Transverse colon (tissue), 4 donors: ENCODE data around the gene CHD1L. TPM values are rescaled to one million over a fixed set of nuclear protein-coding genes. Genes with fewer than 3 reads are reported as not detected.

Experiments
- DNase-seq: peaks from one replicate; pipeline ENCODE4 v3.0.0-alpha.2; 2019
- H3K27ac ChIP-seq, 4 donors: fragments of 200-600 bp; sonication (generic); 2 replicates each; pipeline ENCODE4 v1.5.1; 2016 to 2018; ENCODE audit warnings: inconsistent platforms in 4 of 4
- H3K27me3 ChIP-seq: fragments of 200-600 bp; sonication (generic); 2 replicates; pipeline ENCODE4 v1.5.1; 2017; ENCODE audit warnings: inconsistent platforms
- H3K36me3 ChIP-seq, 4 donors: fragments of 200-600 bp; sonication (generic); 2 replicates each; pipeline ENCODE4 v1.5.1; 2017 to 2019; ENCODE audit warnings: inconsistent platforms in 4 of 4
- H3K4me1 ChIP-seq, 4 donors: fragments of 200-600 bp; sonication (generic); 2 replicates each; pipeline ENCODE4 v1.5.1; 2017 to 2020; ENCODE audit warnings: inconsistent platforms in 4 of 4
- H3K4me3 ChIP-seq, 4 donors: fragments of 200-600 bp; sonication (generic); 1 replicate in 1 of 4; 2 replicates in 3 of 4; pipeline versions ENCODE4 v1.5.1 to v1.6.1; 2017 to 2019; ENCODE audit warnings: inconsistent platforms in 4 of 4
- H3K9me3 ChIP-seq, 2 donors: fragments of 200-600 bp; sonication (generic); 2 replicates each; pipeline ENCODE4 v1.5.1; 2017 to 2019; ENCODE audit warnings: inconsistent platforms in 2 of 2
- CTCF ChIP-seq, 5 experiments: fragments of 200-600 bp in 3 of 5; fragments of 450-650 bp in 2 of 5; sonication (generic) in 3 of 5; IDR thresholded peaks; 1 replicate in 2 of 5; 2 replicates in 3 of 5; pipeline ENCODE4 v1.5.1; 2016 to 2017; ENCODE audit warnings: antibody characterized with exemption in 5 of 5, inconsistent platforms in 3 of 5, mild to moderate bottlenecking in 2 of 5, moderate library complexity in 1 of 5
- EP300 ChIP-seq: sonication (generic); formaldehyde crosslinking; IDR thresholded peaks from one replicate; pipeline ENCODE4 v1.6.1; 2017; ENCODE audit warnings: antibody characterized with exemption, low read depth
- POLR2A ChIP-seq: fragments of 450-650 bp; IDR thresholded peaks from one replicate; pipeline ENCODE4 v1.6.1; 2016; ENCODE audit warnings: antibody characterized with exemption, mild to moderate bottlenecking, moderate library complexity
- POLR2AphosphoS5 ChIP-seq, 3 donors: sonication (generic); formaldehyde crosslinking; IDR thresholded peaks; one replicate each; pipeline ENCODE4 v1.6.1; 2016; ENCODE audit warnings: antibody characterized with exemption in 3 of 3
- WGBS, 2 donors: methylation state at CpG; one replicate each; pipeline ENCODE4 v1.1.5; 2018; ENCODE audit warnings: low coverage in 1 of 2; 5-methylcytosine and 5-hydroxymethylcytosine counted together
- in situ Hi-C, 4 donors: fragments of 200-750 bp; cut with MboI; loops; one replicate each; pipeline versions ENCODE4 v1.15.0 to v1.15.1; 2017; ENCODE audit warnings: low sequenced_read_pairs in 3 of 4, low pct_ligation_motif_present in 1 of 4, low pct_unique_long_range_greater_than_20kb in 1 of 4
- intact Hi-C: fragments of 100-400 bp; cut with DNase I; formaldehyde crosslinking; loops from one replicate; pipeline ENCODE4 v1.15.1; 2023; ENCODE audit warnings: low total_unique reads
- total RNA-seq, 4 donors: library from RNA; depleted of rRNA; stranded (reverse); fragments of >200 nt; gene quantifications; one replicate each; pipeline ENCODE4 v1.1.0, GENCODE V29; 2016

CHD1L gene
- total RNA-seq, 4 donors from 2014 or later, result 27.1 to 32.9 (median 30.1) TPM

- TF ChIP-seq POLR2A (no peak), POLR2AphosphoS5 (IDR thresholded peaks at IDR 0.05) (no peak), CTCF (IDR thresholded peaks at IDR 0.05) (no peak), EP300 (no peak)
- DNase-seq, result no peak
- Histone ChIP-seq H3K4me1 (peaks cover 6 to 42% (median 18%) of the 10 kb centered on the region in 4 donors), H3K4me3 (peak overlapping the region; percentile 81 to 99 (median 95)), H3K9me3 (no peaks in the 10 kb centered on the region), H3K27me3 (no peaks in the 10 kb centered on the region), H3K36me3 (no peaks in the 10 kb centered on the region), H3K27ac (peak overlapping the region; percentile 91 to 99 (median 98))
- in situ Hi-C loops (loop anchor here in 2 of 4 donors (10.0 kb wide), 1 partner anchor 69 kb away; the partner anchor contains the start of gene PRKAB2 (in 2 of the 2)), intact Hi-C loops (loop anchor here (2.0 kb wide), 1 partner anchor 71 kb away; the partner anchor contains the start of gene PRKAB2)
- WGBS, 2 donors, result 6 to 10% methylated on average over 4 of the region's 4 CpGs
These were observed 1.4 kb downstream of the CHD1L start for GRCh38 chr1:147243841-147244240.

- H3K27me3 ChIP-seq, result no peaks in the 10 kb centered on the region
- H3K9me3 ChIP-seq, result no peaks in the 10 kb centered on the region
- H3K36me3 ChIP-seq, result no peaks in the 10 kb centered on the region
- in situ Hi-C loops, result loop anchor here (5.0 to 10.0 kb wide), 2 partner anchors 70 to 73 kb away; partner anchors contain the start of gene PRKAB2 (in 4 of the 4)
- intact Hi-C loops, result no loop called here
- WGBS, 2 donors, result 96 to 100% methylated on average over 1 to 6 of the region's 6 CpGs
- no peak for DNase-seq
- H3K4me3 ChIP-seq, result no peak overlapping the region
- no peak overlapping the region for H3K27ac ChIP-seq
- H3K4me1 ChIP-seq, result peaks cover 3 to 30% (median 10%) of the 10 kb centered on the region in 4 donors
- TF ChIP-seq EP300 (no peak), POLR2AphosphoS5 (IDR thresholded peaks at IDR 0.05) (no peak), CTCF (IDR thresholded peaks at IDR 0.05) (no peak), POLR2A (no peak)
These were observed 2.6 kb downstream of the CHD1L start for GRCh38 chr1:147245129-147245528.

- Histone ChIP-seq H3K36me3 (no peaks in the 10 kb centered on the region), H3K27me3 (no peaks in the 10 kb centered on the region), H3K4me3 (no peak overlapping the region), H3K27ac (no peak overlapping the region), H3K9me3 (no peaks in the 10 kb centered on the region), H3K4me1 (peaks cover 3 to 29% (median 10%) of the 10 kb centered on the region in 4 donors)
- in situ Hi-C loops (loop anchor here (5.0 to 10.0 kb wide), 2 partner anchors 71 to 73 kb away; partner anchors contain the start of gene PRKAB2 (in 4 of the 4)), intact Hi-C loops (no loop called here)
- 50 to 69% methylated on average over 3 of the region's 3 CpGs for WGBS, 2 donors
- DNase-seq, result no peak
- TF ChIP-seq POLR2AphosphoS5 (IDR thresholded peaks at IDR 0.05) (no peak), POLR2A (no peak), CTCF (IDR thresholded peaks at IDR 0.05) (no peak), EP300 (no peak)
These were observed 3.1 kb downstream of the CHD1L start for GRCh38 chr1:147245586-147246021.

- TF ChIP-seq POLR2AphosphoS5 (IDR thresholded peaks at IDR 0.05) (no peak), CTCF (IDR thresholded peaks at IDR 0.05) (no peak), EP300 (no peak), POLR2A (no peak)
- in situ Hi-C loops, result loop anchor here (5.0 to 10.0 kb wide), 2 partner anchors 71 to 74 kb away; partner anchors contain the start of gene PRKAB2 (in 4 of the 4)
- Histone ChIP-seq H3K4me1 (peaks cover 3 to 29% (median 10%) of the 10 kb centered on the region in 4 donors), H3K4me3 (no peak overlapping the region), H3K27ac (no peak overlapping the region), H3K36me3 (no peaks in the 10 kb centered on the region), H3K27me3 (no peaks in the 10 kb centered on the region), H3K9me3 (no peaks in the 10 kb centered on the region)
- intact Hi-C loops, result no loop called here
- DNase-seq, result no peak
- WGBS, 2 donors, result 56 to 68% methylated on average over 2 of the region's 2 CpGs
These were observed 3.7 kb downstream of the CHD1L start for GRCh38 chr1:147246044-147246690.
